Right lobe of liver (tissue), 6 donors: ENCODE results near the gene CA6. TPM values are rescaled to one million over a fixed set of nuclear protein-coding genes. Genes with fewer than 3 reads are reported as not detected.

ENCODE experiments used
- ATAC-seq, 4 donors: fragments of 200-7000 bp; cut with Tn5 transposase; one replicate each; pipeline ENCODE4 v1.9.1; 2020; ENCODE audit warnings: mild to moderate bottlenecking in 4 of 4, moderate library complexity in 4 of 4
- DNase-seq, 3 donors: peaks; one replicate each; pipeline ENCODE4 v3.0.0-alpha.2; 2020
- H3K27ac ChIP-seq, 3 donors: fragments of 200-600 bp; one replicate each; pipeline ENCODE4 v1.8.0; 2022
- H3K27me3 ChIP-seq, 2 donors: fragments of 200-600 bp; one replicate each; pipeline ENCODE4 v1.8.0; 2022
- H3K36me3 ChIP-seq, 4 donors: fragments of 200-600 bp; sonication (generic) in 1 of 4; one replicate each; pipeline versions ENCODE4 v1.5.1 to v1.8.0; 2017 to 2022; ENCODE audit warnings: control low read depth in 1 of 4
- H3K4me1 ChIP-seq, 4 donors: fragments of 200-600 bp; sonication (generic) in 1 of 4; one replicate each; pipeline versions ENCODE4 v1.5.1 to v1.8.0; 2017 to 2022; ENCODE audit warnings: control low read depth in 1 of 4
- H3K4me3 ChIP-seq, 3 donors: fragments of 200-600 bp; one replicate each; pipeline ENCODE4 v1.8.0; 2022
- H3K9me3 ChIP-seq, 4 donors: fragments of 200-600 bp; sonication (generic) in 1 of 4; one replicate each; pipeline versions ENCODE4 v1.5.1 to v1.8.0; 2017 to 2022; ENCODE audit warnings: control low read depth in 1 of 4
- CTCF ChIP-seq, 4 donors: fragments of 200-600 bp in 3 of 4; fragments of 450-650 bp in 1 of 4; IDR thresholded peaks; one replicate each; pipeline versions ENCODE4 v1.5.1 to v1.8.0; 2016 to 2022; ENCODE audit warnings: antibody characterized with exemption in 4 of 4, mild to moderate bottlenecking in 2 of 4
- POLR2A ChIP-seq: fragments of 450-650 bp; IDR thresholded peaks from one replicate; pipeline ENCODE4 v1.6.1; 2017; ENCODE audit warnings: antibody characterized with exemption, mild to moderate bottlenecking
- WGBS: methylation state at CpG from one replicate; pipeline ENCODE4 v1.1.6; 2018; ENCODE audit warnings: low coverage, low lambda C conversion rate; ENCODE audit not compliant: insufficient coverage; ENCODE audit errors: missing lambda C conversion rate; 5-methylcytosine and 5-hydroxymethylcytosine counted together
- intact Hi-C, 2 donors: fragments of 100-400 bp; cut with DNase I; formaldehyde crosslinking; loops; one replicate each; pipeline versions ENCODE4 v1.11.2 to v1.14.1; 2022
- total RNA-seq, 6 experiments: library from RNA; depleted of rRNA in 2 of 6; stranded (reverse); fragments of >200 nt in 2 of 6; fragmentation: NEBNext Ultra II Directional in 3 of 6; extraction: Animal tissue kit (Norgen Biotek cat#: 25700) in 3 of 6; gene quantifications; one replicate each; pipeline versions ENCODE4 v1.1.0 to v1.2.4, GENCODE V29; 2016 to 2023
- donor health status: DM: no; HTN: yes; CAD: no.
- donor health status: DM: no; HTN: no; CAD: no.
- donor health status: DM: no; HTN: no; CAD: no.
- donor health status: DM: no; HTN: yes; CAD: no.
- donor health status: DM: no; HTN: yes; CAD: no.

CA6 gene
- total RNA-seq, 6 experiments from 2014 or later: not detected

GRCh38 chr1:8910331-8910730, 35.3 kb upstream of the CA6 start:
- Histone ChIP-seq H3K4me1 (no peaks in the 10 kb centered on the region), H3K27ac (no peak overlapping the region), H3K9me3 (no peaks in the 10 kb centered on the region), H3K4me3 (no peak overlapping the region), H3K36me3 (no peaks in the 10 kb centered on the region), H3K27me3 (no peaks in the 10 kb centered on the region)
- DNase-seq (no peak), ATAC-seq (no peak)
- intact Hi-C loops: no loop called here
- 49% methylated on average over 3 of the region's 3 CpGs for WGBS
- TF ChIP-seq POLR2A (no peak), CTCF (IDR thresholded peaks at IDR 0.05) (no peak)

GRCh38 chr1:8910914-8911313, 34.8 kb upstream of the CA6 start:
- intact Hi-C loops: no loop called here
- Histone ChIP-seq H3K4me3 (no peak overlapping the region), H3K9me3 (no peaks in the 10 kb centered on the region), H3K36me3 (no peaks in the 10 kb centered on the region), H3K27ac (no peak overlapping the region), H3K4me1 (no peaks in the 10 kb centered on the region), H3K27me3 (no peaks in the 10 kb centered on the region)
- DNase-seq (no peak), ATAC-seq (peak in 1 of 4 donors; percentile 34)
- no peak for TF ChIP-seq POLR2A
- WGBS: 54% methylated on average over 5 of the region's 6 CpGs

- DNase-seq (no peak), ATAC-seq (no peak)
- Histone ChIP-seq H3K4me3 (no peak overlapping the region), H3K9me3 (no peaks in the 10 kb centered on the region), H3K4me1 (no peaks in the 10 kb centered on the region), H3K27me3 (no peaks in the 10 kb centered on the region), H3K36me3 (no peaks in the 10 kb centered on the region), H3K27ac (no peak overlapping the region)
- 56% methylated on average over 5 of the region's 17 CpGs for WGBS
- intact Hi-C loops: no loop called here
- TF ChIP-seq POLR2A (no peak), CTCF (IDR thresholded peaks at IDR 0.05) (no peak)
Measured at GRCh38 chr1:8911416-8912309, 34.0 kb upstream of the CA6 start.

GRCh38 chr1:8913457-8913856, 32.2 kb upstream of the CA6 start:
- Histone ChIP-seq H3K36me3 (no peaks in the 10 kb centered on the region), H3K27ac (no peak overlapping the region), H3K27me3 (no peaks in the 10 kb centered on the region), H3K9me3 (no peaks in the 10 kb centered on the region), H3K4me1 (no peaks in the 10 kb centered on the region), H3K4me3 (no peak overlapping the region)
- ATAC-seq (peak in 1 of 4 donors; percentile 81), DNase-seq (peak in 1 of 3 donors; percentile 28)
- WGBS: 50% methylated on average over 9 of the region's 9 CpGs
- TF ChIP-seq POLR2A (no peak), CTCF (IDR thresholded peaks at IDR 0.05) (no peak)
- intact Hi-C loops: no loop called here

- intact Hi-C loops: no loop called here
- DNase-seq: no peak
- Histone ChIP-seq H3K9me3 (no peaks in the 10 kb centered on the region), H3K27ac (no peak overlapping the region), H3K4me3 (no peak overlapping the region), H3K27me3 (no peaks in the 10 kb centered on the region), H3K4me1 (no peaks in the 10 kb centered on the region), H3K36me3 (no peaks in the 10 kb centered on the region)
- ATAC-seq: no peak
- WGBS: 90% methylated on average over 6 of the region's 7 CpGs
- TF ChIP-seq POLR2A (no peak), CTCF (IDR thresholded peaks at IDR 0.05) (no peak)
Measured at GRCh38 chr1:8914466-8914865, 31.2 kb upstream of the CA6 start.
